Liver (tissue), 9 donors: Measurements from ENCODE around the gene IFT57. TPM values are rescaled to one million over a fixed set of nuclear protein-coding genes. Genes with fewer than 3 reads are reported as not detected.

Source experiments
- DNase-seq: peaks from one replicate; pipeline ENCODE4 v3.0.0-alpha.2; 2017; ENCODE audit warnings: low spot score
- H3K27ac ChIP-seq, 2 donors: one replicate each; pipeline ENCODE4 v1.7.0; 2013; ENCODE audit warnings: inconsistent platforms in 2 of 2, low read length in 2 of 2, control low read depth in 1 of 2, low read depth in 1 of 2, mild to moderate bottlenecking in 1 of 2
- H3K27me3 ChIP-seq, 4 donors: one replicate each; pipeline versions ENCODE4 v1.6.1 to v1.7.0; 2013; ENCODE audit warnings: low read length in 3 of 4, inconsistent platforms in 1 of 4, mild to moderate bottlenecking in 1 of 4, moderate library complexity in 1 of 4; ENCODE audit not compliant: control insufficient read depth in 4 of 4, insufficient read depth in 4 of 4
- H3K36me3 ChIP-seq, 4 donors: one replicate each; pipeline versions ENCODE4 v1.6.1 to v1.7.0; 2013; ENCODE audit warnings: low read length in 3 of 4, mild to moderate bottlenecking in 3 of 4, low read depth in 1 of 4, moderate library complexity in 1 of 4; ENCODE audit not compliant: control insufficient read depth in 4 of 4, insufficient read depth in 3 of 4
- H3K4me1 ChIP-seq, 4 donors: one replicate each; pipeline versions ENCODE4 v1.6.1 to v1.7.0; 2013; ENCODE audit warnings: low read length in 3 of 4, mild to moderate bottlenecking in 3 of 4, moderate library complexity in 1 of 4; ENCODE audit not compliant: control insufficient read depth in 4 of 4, insufficient read depth in 4 of 4
- H3K4me3 ChIP-seq, 3 donors: one replicate each; pipeline versions ENCODE4 v1.6.1 to v1.7.0; 2013; ENCODE audit warnings: low read length in 3 of 3, control low read depth in 1 of 3, low read depth in 1 of 3, mild to moderate bottlenecking in 1 of 3
- H3K9ac ChIP-seq, 2 donors: one replicate each; pipeline ENCODE4 v1.7.0; 2013; ENCODE audit warnings: low read length in 2 of 2, mild to moderate bottlenecking in 2 of 2, moderate library complexity in 2 of 2, control low read depth in 1 of 2, low read depth in 1 of 2
- H3K9me3 ChIP-seq, 4 donors: one replicate each; pipeline versions ENCODE4 v1.6.1 to v1.7.0; 2013; ENCODE audit warnings: low read length in 3 of 4; ENCODE audit not compliant: control insufficient read depth in 4 of 4
- FOXA2 ChIP-seq: IDR thresholded peaks from 2 replicates; pipeline ENCODE4 v1.6.1; 2016; ENCODE audit warnings: antibody characterized with exemption
- GABPA ChIP-seq, 2 donors: IDR thresholded peaks in 1 of 2; conservative IDR thresholded peaks in 1 of 2; 2 replicates each; pipeline ENCODE4 v1.6.1; 2016; ENCODE audit warnings: antibody characterized with exemption in 2 of 2, mild to moderate bottlenecking in 1 of 2, moderate library complexity in 1 of 2
- HNF4A ChIP-seq, 2 donors: conservative IDR thresholded peaks; 2 replicates each; pipeline ENCODE4 v1.6.1; 2016; ENCODE audit warnings: antibody characterized with exemption in 2 of 2, mild to moderate bottlenecking in 2 of 2
- HNF4G ChIP-seq: IDR thresholded peaks from 2 replicates; pipeline ENCODE4 v1.6.1; 2016; ENCODE audit warnings: antibody characterized with exemption
- JUND ChIP-seq, 2 donors: IDR thresholded peaks; 2 replicates each; pipeline ENCODE4 v1.6.1; 2016; ENCODE audit warnings: antibody characterized with exemption in 2 of 2
- NR2F2 ChIP-seq: IDR thresholded peaks from 2 replicates; pipeline ENCODE4 v1.6.1; 2016; ENCODE audit warnings: antibody characterized with exemption
- RAD21 ChIP-seq, 2 donors: IDR thresholded peaks; 2 replicates each; pipeline ENCODE4 v1.6.1; 2016; ENCODE audit warnings: antibody characterized with exemption in 2 of 2, mild to moderate bottlenecking in 2 of 2
- RXRA ChIP-seq, 2 donors: IDR thresholded peaks; 2 replicates each; pipeline ENCODE4 v1.6.1; 2017 to 2018; ENCODE audit warnings: antibody characterized with exemption in 2 of 2, mild to moderate bottlenecking in 1 of 2
- SP1 ChIP-seq: IDR thresholded peaks from 2 replicates; pipeline ENCODE4 v1.6.1; 2018; ENCODE audit warnings: antibody characterized with exemption, mild to moderate bottlenecking
- TAF1 ChIP-seq: conservative IDR thresholded peaks from 2 replicates; pipeline ENCODE4 v1.6.1; 2016; ENCODE audit warnings: antibody characterized with exemption, mild to moderate bottlenecking
- YY1 ChIP-seq: IDR thresholded peaks from 2 replicates; pipeline ENCODE4 v1.6.1; 2016; ENCODE audit warnings: antibody characterized with exemption, mild to moderate bottlenecking
- WGBS: extraction: QIAGEN DNeasy Blood & Tissue Kit; methylation state at CpG from one replicate; pipeline ENCODE4 v1.1.7; 2013; 5-methylcytosine and 5-hydroxymethylcytosine counted together
- polyA plus RNA-seq, 2 donors: library from polyadenylated mRNA; stranded (reverse) in 1 of 2; unstranded in 1 of 2; fragments of 200-250 nt in 1 of 2; fragments of >200 nt in 1 of 2; fragmentation: Nextera tagmentation in 1 of 2; extraction: Ambion mirVana in 1 of 2; gene quantifications; one replicate each; pipeline versions ENCODE4 v1.2.1 to v1.2.3, GENCODE V29; 2013 to 2015
- total RNA-seq, 2 donors: library from RNA; depleted of rRNA; stranded (reverse); fragments of >200 nt; gene quantifications; one replicate each; pipeline ENCODE4 v1.2.3, GENCODE V29; 2014
- TF ChIP-seq, protein P1 (sequence below): IDR thresholded peaks from 2 replicates; pipeline ENCODE4 v1.6.1; 2016; ENCODE audit warnings: antibody characterized with exemption
- TF ChIP-seq, protein P2 (sequence below): IDR thresholded peaks from 2 replicates; pipeline ENCODE4 v1.6.1; 2016; ENCODE audit warnings: antibody characterized with exemption
- TF ChIP-seq, protein P3 (sequence below): IDR thresholded peaks from 2 replicates; pipeline ENCODE4 v1.6.1; 2016; ENCODE audit warnings: antibody characterized with exemption, mild to moderate bottlenecking
- TF ChIP-seq, protein P4 (sequence below): fragments of 150-350 bp; IDR thresholded peaks from 2 replicates; pipeline ENCODE4 v1.5.1; 2017; ENCODE audit warnings: improper control_type of control experiment, low read depth, low read length; ENCODE audit not compliant: missing input control
- TF ChIP-seq, protein P5 (sequence below): IDR thresholded peaks from 2 replicates; pipeline ENCODE4 v1.6.1; 2016; ENCODE audit warnings: antibody characterized with exemption
- donor health status: healthy.
- donor health status: healthy.
- donor health status: healthy.
- donor health status: healthy.
- donor health status: healthy.

The IFT57 gene
- total and polyA plus RNA-seq, 4 donors, result 5.2 to 9.2 (median 7.3) TPM

DNA sequence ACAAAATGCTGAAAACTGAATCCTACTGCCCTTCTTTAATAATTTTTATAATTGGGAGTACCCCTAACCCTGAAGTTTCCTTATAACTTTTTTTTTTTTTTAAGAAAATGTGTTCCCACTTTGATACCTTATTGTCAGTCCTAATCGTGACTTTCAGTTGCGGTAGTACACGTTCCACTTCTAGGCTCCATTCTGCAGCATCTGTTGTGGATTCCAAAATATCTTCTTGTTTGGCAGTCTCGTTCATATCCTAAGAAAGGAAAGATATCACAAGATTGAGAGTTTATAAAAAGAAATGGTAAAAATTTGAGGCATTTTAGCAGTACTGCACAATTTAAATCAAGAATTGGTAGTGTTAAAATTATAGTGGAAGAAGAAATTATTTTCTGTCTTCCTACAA, 30.8 kb downstream of the IFT57 start:
- Histone ChIP-seq H3K4me3 (no peak overlapping the region), H3K4me1 (peaks cover 0 to 3% (median 0%) of the 10 kb centered on the region in 4 donors), H3K36me3 (peaks cover 0 to 4% (median 2%) of the 10 kb centered on the region in 4 donors), H3K27me3 (no peaks in the 10 kb centered on the region), H3K27ac (no peak overlapping the region), H3K9me3 (peaks cover 0 to 1% (median 0%) of the 10 kb centered on the region in 4 donors), H3K9ac (no peak overlapping the region)
- WGBS, result 98% methylated on average over 4 of the region's 4 CpGs
- no peak for DNase-seq
- TF ChIP-seq NR2F2 (no peak), FOXA2 (no peak), RAD21 (IDR thresholded peaks at IDR 0.05) (no peak), GABPA (IDR thresholded peaks at IDR 0.05 in 1 of 2, conservative IDR thresholded peaks at IDR 0.05 in 1 of 2) (no peak), HNF4A (conservative IDR thresholded peaks at IDR 0.05) (no peak), HNF4G (no peak), SP1 (no peak), JUND (IDR thresholded peaks at IDR 0.05) (no peak)
- TF ChIP-seq, protein P1, sequence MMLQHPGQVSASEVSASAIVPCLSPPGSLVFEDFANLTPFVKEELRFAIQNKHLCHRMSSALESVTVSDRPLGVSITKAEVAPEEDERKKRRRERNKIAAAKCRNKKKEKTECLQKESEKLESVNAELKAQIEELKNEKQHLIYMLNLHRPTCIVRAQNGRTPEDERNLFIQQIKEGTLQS, result no peak
- TF ChIP-seq, protein P2, sequence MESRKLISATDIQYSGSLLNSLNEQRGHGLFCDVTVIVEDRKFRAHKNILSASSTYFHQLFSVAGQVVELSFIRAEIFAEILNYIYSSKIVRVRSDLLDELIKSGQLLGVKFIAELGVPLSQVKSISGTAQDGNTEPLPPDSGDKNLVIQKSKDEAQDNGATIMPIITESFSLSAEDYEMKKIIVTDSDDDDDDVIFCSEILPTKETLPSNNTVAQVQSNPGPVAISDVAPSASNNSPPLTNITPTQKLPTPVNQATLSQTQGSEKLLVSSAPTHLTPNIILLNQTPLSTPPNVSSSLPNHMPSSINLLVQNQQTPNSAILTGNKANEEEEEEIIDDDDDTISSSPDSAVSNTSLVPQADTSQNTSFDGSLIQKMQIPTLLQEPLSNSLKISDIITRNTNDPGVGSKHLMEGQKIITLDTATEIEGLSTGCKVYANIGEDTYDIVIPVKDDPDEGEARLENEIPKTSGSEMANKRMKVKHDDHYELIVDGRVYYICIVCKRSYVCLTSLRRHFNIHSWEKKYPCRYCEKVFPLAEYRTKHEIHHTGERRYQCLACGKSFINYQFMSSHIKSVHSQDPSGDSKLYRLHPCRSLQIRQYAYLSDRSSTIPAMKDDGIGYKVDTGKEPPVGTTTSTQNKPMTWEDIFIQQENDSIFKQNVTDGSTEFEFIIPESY, result no peak
- TF ChIP-seq, protein P3, sequence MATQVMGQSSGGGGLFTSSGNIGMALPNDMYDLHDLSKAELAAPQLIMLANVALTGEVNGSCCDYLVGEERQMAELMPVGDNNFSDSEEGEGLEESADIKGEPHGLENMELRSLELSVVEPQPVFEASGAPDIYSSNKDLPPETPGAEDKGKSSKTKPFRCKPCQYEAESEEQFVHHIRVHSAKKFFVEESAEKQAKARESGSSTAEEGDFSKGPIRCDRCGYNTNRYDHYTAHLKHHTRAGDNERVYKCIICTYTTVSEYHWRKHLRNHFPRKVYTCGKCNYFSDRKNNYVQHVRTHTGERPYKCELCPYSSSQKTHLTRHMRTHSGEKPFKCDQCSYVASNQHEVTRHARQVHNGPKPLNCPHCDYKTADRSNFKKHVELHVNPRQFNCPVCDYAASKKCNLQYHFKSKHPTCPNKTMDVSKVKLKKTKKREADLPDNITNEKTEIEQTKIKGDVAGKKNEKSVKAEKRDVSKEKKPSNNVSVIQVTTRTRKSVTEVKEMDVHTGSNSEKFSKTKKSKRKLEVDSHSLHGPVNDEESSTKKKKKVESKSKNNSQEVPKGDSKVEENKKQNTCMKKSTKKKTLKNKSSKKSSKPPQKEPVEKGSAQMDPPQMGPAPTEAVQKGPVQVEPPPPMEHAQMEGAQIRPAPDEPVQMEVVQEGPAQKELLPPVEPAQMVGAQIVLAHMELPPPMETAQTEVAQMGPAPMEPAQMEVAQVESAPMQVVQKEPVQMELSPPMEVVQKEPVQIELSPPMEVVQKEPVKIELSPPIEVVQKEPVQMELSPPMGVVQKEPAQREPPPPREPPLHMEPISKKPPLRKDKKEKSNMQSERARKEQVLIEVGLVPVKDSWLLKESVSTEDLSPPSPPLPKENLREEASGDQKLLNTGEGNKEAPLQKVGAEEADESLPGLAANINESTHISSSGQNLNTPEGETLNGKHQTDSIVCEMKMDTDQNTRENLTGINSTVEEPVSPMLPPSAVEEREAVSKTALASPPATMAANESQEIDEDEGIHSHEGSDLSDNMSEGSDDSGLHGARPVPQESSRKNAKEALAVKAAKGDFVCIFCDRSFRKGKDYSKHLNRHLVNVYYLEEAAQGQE, result no peak
- TF ChIP-seq, protein P4, sequence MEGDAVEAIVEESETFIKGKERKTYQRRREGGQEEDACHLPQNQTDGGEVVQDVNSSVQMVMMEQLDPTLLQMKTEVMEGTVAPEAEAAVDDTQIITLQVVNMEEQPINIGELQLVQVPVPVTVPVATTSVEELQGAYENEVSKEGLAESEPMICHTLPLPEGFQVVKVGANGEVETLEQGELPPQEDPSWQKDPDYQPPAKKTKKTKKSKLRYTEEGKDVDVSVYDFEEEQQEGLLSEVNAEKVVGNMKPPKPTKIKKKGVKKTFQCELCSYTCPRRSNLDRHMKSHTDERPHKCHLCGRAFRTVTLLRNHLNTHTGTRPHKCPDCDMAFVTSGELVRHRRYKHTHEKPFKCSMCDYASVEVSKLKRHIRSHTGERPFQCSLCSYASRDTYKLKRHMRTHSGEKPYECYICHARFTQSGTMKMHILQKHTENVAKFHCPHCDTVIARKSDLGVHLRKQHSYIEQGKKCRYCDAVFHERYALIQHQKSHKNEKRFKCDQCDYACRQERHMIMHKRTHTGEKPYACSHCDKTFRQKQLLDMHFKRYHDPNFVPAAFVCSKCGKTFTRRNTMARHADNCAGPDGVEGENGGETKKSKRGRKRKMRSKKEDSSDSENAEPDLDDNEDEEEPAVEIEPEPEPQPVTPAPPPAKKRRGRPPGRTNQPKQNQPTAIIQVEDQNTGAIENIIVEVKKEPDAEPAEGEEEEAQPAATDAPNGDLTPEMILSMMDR, result no peak

DNA sequence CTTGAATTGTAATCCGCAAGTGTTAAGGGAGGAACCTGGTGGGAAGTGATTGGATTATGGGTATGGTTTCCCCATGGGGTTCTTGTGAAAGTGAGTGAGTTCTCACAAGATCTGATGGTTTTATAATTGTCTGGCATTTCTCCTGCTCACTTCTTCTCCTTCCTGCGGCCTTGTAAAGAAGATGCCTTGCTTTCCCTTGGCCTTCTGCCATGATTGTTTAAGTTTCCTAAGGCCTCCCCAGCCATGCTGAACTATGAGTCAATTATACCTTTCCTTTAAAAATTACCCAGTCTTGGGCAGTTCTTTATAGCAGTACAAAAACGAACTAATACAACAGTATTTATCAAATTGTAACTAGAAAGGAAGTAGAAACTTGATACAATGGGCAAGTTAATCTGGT, 31.9 kb downstream of the IFT57 start:
- Histone ChIP-seq H3K9ac (no peak overlapping the region), H3K27me3 (no peaks in the 10 kb centered on the region), H3K36me3 (peaks cover 0 to 4% (median 2%) of the 10 kb centered on the region in 4 donors), H3K9me3 (peaks cover 0 to 1% (median 0%) of the 10 kb centered on the region in 4 donors), H3K27ac (no peak overlapping the region), H3K4me3 (no peak overlapping the region), H3K4me1 (peaks cover 0 to 3% (median 0%) of the 10 kb centered on the region in 4 donors)
- 96% methylated on average over 3 of the region's 3 CpGs for WGBS
- no peak for DNase-seq
- no peak for TF ChIP-seq YY1
- TF ChIP-seq, protein P2, result no peak
- TF ChIP-seq, protein P3, result no peak
- no peak for TF ChIP-seq HNF4G
- no peak for TF ChIP-seq RXRA (IDR thresholded peaks at IDR 0.05)
- no peak for TF ChIP-seq JUND (IDR thresholded peaks at IDR 0.05)
- no peak for TF ChIP-seq HNF4A (conservative IDR thresholded peaks at IDR 0.05)
- TF ChIP-seq, protein P5, sequence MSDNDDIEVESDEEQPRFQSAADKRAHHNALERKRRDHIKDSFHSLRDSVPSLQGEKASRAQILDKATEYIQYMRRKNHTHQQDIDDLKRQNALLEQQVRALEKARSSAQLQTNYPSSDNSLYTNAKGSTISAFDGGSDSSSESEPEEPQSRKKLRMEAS, result no peak
- no peak for TF ChIP-seq TAF1
